Esophagus muscularis mucosa (tissue), 4 donors: Measurements from ENCODE around the gene MRPL21.

Source experiments
- CTCF ChIP-seq, 3 experiments: fragments of 200-600 bp in 2 of 3; fragments of 450-650 bp in 1 of 3; sonication (generic) in 2 of 3; IDR thresholded peaks; one replicate each; pipeline ENCODE4 v1.5.1; 2017 to 2019; ENCODE audit warnings: antibody characterized with exemption in 3 of 3, mild to moderate bottlenecking in 2 of 3, moderate library complexity in 1 of 3
- EP300 ChIP-seq: sonication (generic); formaldehyde crosslinking; IDR thresholded peaks from one replicate; pipeline ENCODE4 v1.6.1; 2017; ENCODE audit warnings: antibody characterized with exemption
- POLR2A ChIP-seq: fragments of 450-650 bp; IDR thresholded peaks from one replicate; pipeline ENCODE4 v1.6.1; 2017; ENCODE audit warnings: antibody characterized with exemption, moderate library complexity, mild to moderate bottlenecking, low read depth
- POLR2AphosphoS5 ChIP-seq, 2 donors: sonication (generic); formaldehyde crosslinking; IDR thresholded peaks; one replicate each; pipeline ENCODE4 v1.6.1; 2017; ENCODE audit warnings: antibody characterized with exemption in 2 of 2

GRCh38 chr11:68844376-68844775, 59.3 kb downstream of the MRPL21 start:
- TF ChIP-seq POLR2AphosphoS5 (IDR thresholded peaks at IDR 0.05): no peak
- TF ChIP-seq CTCF (IDR thresholded peaks at IDR 0.05): no peak
- no peak for TF ChIP-seq POLR2A
- TF ChIP-seq EP300: no peak
